ENCODE data around the gene MC1R. TPM values are rescaled to one million over a fixed set of nuclear protein-coding genes. Genes with fewer than 3 reads are reported as not detected.
"Not testable (repeated sequence)": the region's sequence is repeated elsewhere in the genome, so short reads cannot be mapped to it uniquely, and the experiment has no call there.

The MC1R gene
- polyA plus RNA-seq (2013, experiment 1 of 4): 4.6 TPM
- polyA plus RNA-seq (2013, experiment 2 of 4): 4.9 TPM
- 3.5 TPM for polyA plus RNA-seq (2013, experiment 3 of 4)
- polyA plus RNA-seq (2013, experiment 4 of 4): 4.0 TPM

GRCh38 chr16:89918453-89919347, at the start of gene MC1R:
MC1R (plus strand) TSS chr16:89918862; CDS start chr16:89919259, 397 bp downstream.
- Histone ChIP-seq H3K4me1 (ENCODE audit: control insufficient read depth, insufficient read depth, low read length) (peaks cover 26% of the 10 kb centered on the region), H3K9me3 (ENCODE audit: control insufficient read depth, low read length) (no peaks in the 10 kb centered on the region), H3K36me3 (ENCODE audit: control insufficient read depth, insufficient read depth, low read length) (no peaks in the 10 kb centered on the region), H3K27ac (ENCODE audit: insufficient read depth, low read depth, low read length, poor library complexity, severe bottlenecking) (no peak within 1 kb of the TSS), H3K27me3 (ENCODE audit: control insufficient read depth, insufficient read depth, low read length, poor library complexity, severe bottlenecking) (peaks cover 18% of the 10 kb centered on the region), H3K4me3 (ENCODE audit: insufficient read depth, low read depth, low read length) (peak within 1 kb of the TSS; percentile 38)
- WGBS, 2 experiments: 12 to 13% methylated on average over 23 of the region's 23 CpGs

DNA sequence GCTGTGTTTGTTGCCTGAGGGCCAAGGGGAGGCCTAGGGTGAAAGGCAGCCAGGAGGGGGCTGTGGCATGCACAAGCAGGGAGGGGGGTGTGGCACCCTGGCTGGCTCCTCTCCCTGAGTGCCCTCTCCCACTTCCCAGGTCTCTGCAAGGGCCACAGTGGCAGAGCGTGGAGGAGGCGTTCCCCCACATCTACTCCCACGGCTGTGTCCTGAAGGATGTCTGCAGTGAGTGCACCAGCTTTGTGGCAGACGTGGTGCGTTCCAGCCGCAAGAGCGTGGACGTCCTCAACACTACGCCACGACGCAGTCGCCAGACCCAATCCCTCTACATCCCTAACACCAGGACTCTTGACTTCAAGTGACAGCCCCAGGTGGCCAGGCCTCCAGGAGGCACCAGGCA, 48.8 kb upstream of the MC1R start:
- H3K9me3 ChIP-seq (ENCODE audit: control insufficient read depth, low read length): no peaks in the 10 kb centered on the region
- H3K36me3 ChIP-seq (ENCODE audit: control insufficient read depth, insufficient read depth, low read length): peaks cover 4% of the 10 kb centered on the region
- H3K27ac ChIP-seq (ENCODE audit: insufficient read depth, low read depth, low read length, poor library complexity, severe bottlenecking): no peak overlapping the region
- no peaks in the 10 kb centered on the region for H3K27me3 ChIP-seq (ENCODE audit: control insufficient read depth, insufficient read depth, low read length, poor library complexity, severe bottlenecking)
- H3K4me1 ChIP-seq (ENCODE audit: control insufficient read depth, insufficient read depth, low read length): peaks cover 7% of the 10 kb centered on the region
- 95 to 96% methylated on average over 12 of the region's 12 CpGs for WGBS, 2 experiments
- no peak overlapping the region for H3K4me3 ChIP-seq (ENCODE audit: insufficient read depth, low read depth, low read length)

GRCh38 chr16:89870440-89870839, 48.2 kb upstream of the MC1R start:
- 94 to 99% methylated on average over 6 of the region's 6 CpGs for WGBS, 2 experiments
- peaks cover 7% of the 10 kb centered on the region for H3K4me1 ChIP-seq (ENCODE audit: control insufficient read depth, insufficient read depth, low read length)
- no peaks in the 10 kb centered on the region for H3K27me3 ChIP-seq (ENCODE audit: control insufficient read depth, insufficient read depth, low read length, poor library complexity, severe bottlenecking)
- no peak overlapping the region for H3K27ac ChIP-seq (ENCODE audit: insufficient read depth, low read depth, low read length, poor library complexity, severe bottlenecking)
- H3K4me3 ChIP-seq (ENCODE audit: insufficient read depth, low read depth, low read length): no peak overlapping the region
- no peaks in the 10 kb centered on the region for H3K9me3 ChIP-seq (ENCODE audit: control insufficient read depth, low read length)
- H3K36me3 ChIP-seq (ENCODE audit: control insufficient read depth, insufficient read depth, low read length): peaks cover 4% of the 10 kb centered on the region

GRCh38 chr16:89871895-89872294, 46.8 kb upstream of the MC1R start:
- WGBS, 2 experiments: 95 to 97% methylated on average over 9 of the region's 9 CpGs
- peaks cover 9% of the 10 kb centered on the region for H3K36me3 ChIP-seq (ENCODE audit: control insufficient read depth, insufficient read depth, low read length)
- no peak overlapping the region for H3K4me3 ChIP-seq (ENCODE audit: insufficient read depth, low read depth, low read length)
- no peak overlapping the region for H3K27ac ChIP-seq (ENCODE audit: insufficient read depth, low read depth, low read length, poor library complexity, severe bottlenecking)
- H3K4me1 ChIP-seq (ENCODE audit: control insufficient read depth, insufficient read depth, low read length): peaks cover 7% of the 10 kb centered on the region
- H3K27me3 ChIP-seq (ENCODE audit: control insufficient read depth, insufficient read depth, low read length, poor library complexity, severe bottlenecking): no peaks in the 10 kb centered on the region
- H3K9me3 ChIP-seq (ENCODE audit: control insufficient read depth, low read length): no peaks in the 10 kb centered on the region

GRCh38 chr16:89873109-89873971, 45.3 kb upstream of the MC1R start, which contains the start of gene TCF25:
TCF25 (plus strand) TSS chr16:89873592; CDS start chr16:89873668, 76 bp downstream.
- Histone ChIP-seq H3K27ac (ENCODE audit: insufficient read depth, low read depth, low read length, poor library complexity, severe bottlenecking) (peak within 1 kb of the TSS; percentile 99), H3K9me3 (ENCODE audit: control insufficient read depth, low read length) (no peaks in the 10 kb centered on the region), H3K4me3 (ENCODE audit: insufficient read depth, low read depth, low read length) (peak within 1 kb of the TSS; percentile 81), H3K4me1 (ENCODE audit: control insufficient read depth, insufficient read depth, low read length) (peaks cover 7% of the 10 kb centered on the region), H3K36me3 (ENCODE audit: control insufficient read depth, insufficient read depth, low read length) (peaks cover 9% of the 10 kb centered on the region), H3K27me3 (ENCODE audit: control insufficient read depth, insufficient read depth, low read length, poor library complexity, severe bottlenecking) (no peaks in the 10 kb centered on the region)
- WGBS, 2 experiments: 1% methylated on average over 104 of the region's 104 CpGs

GRCh38 chr16:89873972-89874689, 44.5 kb upstream of the MC1R start:
- H3K4me3 ChIP-seq (ENCODE audit: insufficient read depth, low read depth, low read length): peak overlapping the region; percentile 81
- no peaks in the 10 kb centered on the region for H3K9me3 ChIP-seq (ENCODE audit: control insufficient read depth, low read length)
- no peaks in the 10 kb centered on the region for H3K27me3 ChIP-seq (ENCODE audit: control insufficient read depth, insufficient read depth, low read length, poor library complexity, severe bottlenecking)
- H3K36me3 ChIP-seq (ENCODE audit: control insufficient read depth, insufficient read depth, low read length): peaks cover 14% of the 10 kb centered on the region
- peak overlapping the region; percentile 99 for H3K27ac ChIP-seq (ENCODE audit: insufficient read depth, low read depth, low read length, poor library complexity, severe bottlenecking)
- 11 to 12% methylated on average over 61 of the region's 61 CpGs for WGBS, 2 experiments
- peaks cover 7% of the 10 kb centered on the region for H3K4me1 ChIP-seq (ENCODE audit: control insufficient read depth, insufficient read depth, low read length)

GRCh38 chr16:89879123-89879522, 39.5 kb upstream of the MC1R start:
- not testable (repeated sequence) for H3K4me3 ChIP-seq (ENCODE audit: insufficient read depth, low read depth, low read length); H3K27ac ChIP-seq (ENCODE audit: insufficient read depth, low read depth, low read length, poor library complexity, severe bottlenecking); H3K4me1 ChIP-seq (ENCODE audit: control insufficient read depth, insufficient read depth, low read length); H3K27me3 ChIP-seq (ENCODE audit: control insufficient read depth, insufficient read depth, low read length, poor library complexity, severe bottlenecking); H3K9me3 ChIP-seq (ENCODE audit: control insufficient read depth, low read length)
- 94 to 96% methylated on average over 25 to 26 of the region's 28 CpGs for WGBS, 2 experiments
- peaks cover 31% of the 10 kb centered on the region for H3K36me3 ChIP-seq (ENCODE audit: control insufficient read depth, insufficient read depth, low read length)

GRCh38 chr16:89880477-89881367, 37.9 kb upstream of the MC1R start:
- H3K27me3 ChIP-seq (ENCODE audit: control insufficient read depth, insufficient read depth, low read length, poor library complexity, severe bottlenecking): no peaks in the 10 kb centered on the region
- peaks cover 34% of the 10 kb centered on the region for H3K36me3 ChIP-seq (ENCODE audit: control insufficient read depth, insufficient read depth, low read length)
- 94% methylated on average over 18 of the region's 18 CpGs for WGBS, 2 experiments
- no peak overlapping the region for H3K4me3 ChIP-seq (ENCODE audit: insufficient read depth, low read depth, low read length)
- no peaks in the 10 kb centered on the region for H3K9me3 ChIP-seq (ENCODE audit: control insufficient read depth, low read length)
- no peak overlapping the region for H3K27ac ChIP-seq (ENCODE audit: insufficient read depth, low read depth, low read length, poor library complexity, severe bottlenecking)
- no peaks in the 10 kb centered on the region for H3K4me1 ChIP-seq (ENCODE audit: control insufficient read depth, insufficient read depth, low read length)

DNA sequence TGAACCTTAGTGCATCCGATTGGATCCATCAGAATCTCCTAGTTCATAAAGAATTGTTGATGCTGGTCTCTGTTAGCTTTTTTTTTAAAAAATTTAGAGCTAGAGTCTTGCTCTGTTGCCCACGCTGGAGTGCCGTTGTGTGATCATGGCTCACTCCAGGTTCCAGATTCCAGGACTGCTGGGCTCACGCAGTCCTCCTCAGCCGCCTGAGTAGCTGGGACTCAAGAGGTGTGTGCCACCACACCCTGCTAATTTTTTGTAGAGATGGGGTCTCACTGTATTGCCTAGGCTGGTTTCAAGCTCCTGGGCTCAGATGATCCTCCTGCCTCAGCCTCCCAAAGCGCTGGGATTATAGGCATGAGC, 37.3 kb upstream of the MC1R start:
- H3K36me3 ChIP-seq (ENCODE audit: control insufficient read depth, insufficient read depth, low read length): peaks cover 30% of the 10 kb centered on the region
- H3K4me1 ChIP-seq (ENCODE audit: control insufficient read depth, insufficient read depth, low read length): no peaks in the 10 kb centered on the region
- no peak overlapping the region for H3K4me3 ChIP-seq (ENCODE audit: insufficient read depth, low read depth, low read length)
- 94 to 96% methylated on average over 6 of the region's 6 CpGs for WGBS, 2 experiments
- no peaks in the 10 kb centered on the region for H3K9me3 ChIP-seq (ENCODE audit: control insufficient read depth, low read length)
- H3K27ac ChIP-seq (ENCODE audit: insufficient read depth, low read depth, low read length, poor library complexity, severe bottlenecking): no peak overlapping the region
- H3K27me3 ChIP-seq (ENCODE audit: control insufficient read depth, insufficient read depth, low read length, poor library complexity, severe bottlenecking): no peaks in the 10 kb centered on the region

Measured in ectodermal cell (in vitro differentiated cells).